Ishikawa (cell line): Measurements from ENCODE around the gene EYS.

ENCODE experiments used
- CREB1 ChIP-seq: IDR thresholded peaks from 2 replicates; pipeline ENCODE4 v1.6.1; 2012; ENCODE audit warnings: low read depth
- EGR1 ChIP-seq: IDR thresholded peaks from 2 replicates; pipeline ENCODE4 v1.6.1; 2012
- EP300 ChIP-seq: IDR thresholded peaks from 2 replicates; pipeline ENCODE4 v1.6.1; 2012; ENCODE audit warnings: borderline replicate concordance
- FOXM1 ChIP-seq: IDR thresholded peaks from 2 replicates; pipeline ENCODE4 v1.6.1; 2012; ENCODE audit warnings: low read depth, borderline replicate concordance
- MAX ChIP-seq: IDR thresholded peaks from 2 replicates; pipeline ENCODE4 v1.6.1; 2012
- RAD21 ChIP-seq: IDR thresholded peaks from 2 replicates; pipeline ENCODE4 v1.6.1; 2012; ENCODE audit warnings: low read depth
- REST ChIP-seq: IDR thresholded peaks from 2 replicates; pipeline ENCODE4 v1.6.1; 2012; ENCODE audit warnings: low read depth, mild to moderate bottlenecking
- TAF1 ChIP-seq: IDR thresholded peaks from 2 replicates; pipeline ENCODE4 v1.6.1; 2012; ENCODE audit warnings: low read depth, mild to moderate bottlenecking
- TCF12 ChIP-seq: IDR thresholded peaks from 2 replicates; pipeline ENCODE4 v1.6.1; 2012; ENCODE audit warnings: low read depth
- YY1 ChIP-seq: IDR thresholded peaks from 2 replicates; pipeline ENCODE4 v1.6.1; 2012; ENCODE audit warnings: low read depth
- ZBTB7A ChIP-seq: IDR thresholded peaks from 2 replicates; pipeline ENCODE4 v1.6.1; 2012; ENCODE audit warnings: low read depth

- no peak for TF ChIP-seq MAX
- TF ChIP-seq YY1 = no peak
- TF ChIP-seq EP300 = no peak
- no peak for TF ChIP-seq TAF1
- TF ChIP-seq REST = no peak
- no peak for TF ChIP-seq ZBTB7A
- TF ChIP-seq CREB1 = no peak
- no peak for TF ChIP-seq EGR1
- no peak for TF ChIP-seq TCF12
- no peak for TF ChIP-seq RAD21
- no peak for TF ChIP-seq FOXM1
Observed at GRCh38 chr6:64290867-64291266, 1416.2 kb downstream of the EYS start.
